Calu3 (cell line): ENCODE data around the gene FAM219A. TPM values are rescaled to one million over a fixed set of nuclear protein-coding genes. Genes with fewer than 3 reads are reported as not detected.

Experiments
- BruUV-seq: library from RNA; stranded (reverse); fragments of 400-500 nt; replicated peaks from 2 replicates; lab custom pipeline; 2021; lab: Mats Ljungman, UMichigan
- CTCF ChIA-PET: fragments of 300-600 bp; sonication (Branson Sonifier 250); formaldehyde crosslinking; loops from one replicate; lab custom pipeline; 2022; ENCODE audit warnings: antibody characterized with exemption; lab: Charles Lee
- DNase-seq: peaks from one replicate; pipeline ENCODE4 v3.0.0; 2022
- H3K27ac Mint-ChIP-seq: one replicate; pipeline ENCODE4 v1.8.0; 2022; ENCODE audit warnings: mixed read lengths; ENCODE audit not compliant: unreplicated experiment
- H3K27me3 Mint-ChIP-seq: one replicate; pipeline ENCODE4 v1.8.0; 2022; ENCODE audit warnings: mixed read lengths; ENCODE audit not compliant: unreplicated experiment
- H3K36me3 Mint-ChIP-seq: one replicate; pipeline ENCODE4 v1.8.0; 2022; ENCODE audit warnings: mild to moderate bottlenecking, moderate library complexity, mixed read lengths; ENCODE audit not compliant: insufficient read depth, unreplicated experiment
- H3K4me1 Mint-ChIP-seq: one replicate; pipeline ENCODE4 v1.8.0; 2022; ENCODE audit warnings: mild to moderate bottlenecking, low read depth, mixed read lengths; ENCODE audit not compliant: unreplicated experiment
- H3K4me3 Mint-ChIP-seq: one replicate; pipeline ENCODE4 v1.8.0; 2022; ENCODE audit warnings: mild to moderate bottlenecking, low read depth, moderate library complexity, mixed read lengths; ENCODE audit not compliant: unreplicated experiment
- H3K9me3 Mint-ChIP-seq: one replicate; pipeline ENCODE4 v1.8.0; 2022; ENCODE audit warnings: low read depth, mixed read lengths; ENCODE audit not compliant: unreplicated experiment
- intact Hi-C: fragments of 100-400 bp; cut with micrococcal nuclease; formaldehyde crosslinking; loops from one replicate; pipeline ENCODE4 v1.10.0; 2022; ENCODE audit not compliant: unreplicated experiment
- total RNA-seq: library from RNA; stranded (reverse); gene quantifications from 2 replicates; pipeline ENCODE4 v1.2.3, GENCODE V29; 2022
- TF ChIP-seq, protein P1 (sequence below): fragments of 200-600 bp; IDR thresholded peaks from one replicate; pipeline ENCODE4 v1.8.0; 2022; ENCODE audit warnings: antibody characterized with exemption; ENCODE audit not compliant: unreplicated experiment

The FAM219A gene
- total RNA-seq, 1 experiment from 2014 or later = 13.1 TPM

DNA sequence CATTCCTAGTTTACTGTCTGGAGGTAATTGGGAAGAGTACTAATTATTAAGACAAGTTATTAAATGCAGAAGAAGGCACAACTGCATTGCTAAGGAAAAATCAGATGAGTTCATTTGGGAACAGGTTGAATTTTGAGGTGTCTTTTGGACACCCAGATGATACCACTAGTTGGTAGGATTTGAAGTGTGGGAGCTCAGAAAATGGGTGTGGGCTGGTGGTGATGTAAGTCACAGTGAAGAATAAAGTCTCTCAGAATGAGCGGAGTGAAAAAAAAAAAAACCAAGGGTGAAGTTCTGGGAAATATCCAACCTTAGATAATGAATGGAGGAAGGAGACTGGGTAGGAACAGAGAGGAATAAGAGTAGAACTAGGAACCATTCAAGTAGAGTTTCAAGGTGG lies 46.0 kb downstream of the FAM219A start:
- Mint-ChIP-seq H3K27me3 (no peaks in the 10 kb centered on the region), H3K27ac (no peak overlapping the region), H3K9me3 (no peaks in the 10 kb centered on the region), H3K4me1 (no peaks in the 10 kb centered on the region), H3K36me3 (no peaks in the 10 kb centered on the region), H3K4me3 (no peak overlapping the region)
- intact Hi-C loops = no loop called here
- BruUV-seq = no TSS peak
- TF ChIP-seq, protein P1, sequence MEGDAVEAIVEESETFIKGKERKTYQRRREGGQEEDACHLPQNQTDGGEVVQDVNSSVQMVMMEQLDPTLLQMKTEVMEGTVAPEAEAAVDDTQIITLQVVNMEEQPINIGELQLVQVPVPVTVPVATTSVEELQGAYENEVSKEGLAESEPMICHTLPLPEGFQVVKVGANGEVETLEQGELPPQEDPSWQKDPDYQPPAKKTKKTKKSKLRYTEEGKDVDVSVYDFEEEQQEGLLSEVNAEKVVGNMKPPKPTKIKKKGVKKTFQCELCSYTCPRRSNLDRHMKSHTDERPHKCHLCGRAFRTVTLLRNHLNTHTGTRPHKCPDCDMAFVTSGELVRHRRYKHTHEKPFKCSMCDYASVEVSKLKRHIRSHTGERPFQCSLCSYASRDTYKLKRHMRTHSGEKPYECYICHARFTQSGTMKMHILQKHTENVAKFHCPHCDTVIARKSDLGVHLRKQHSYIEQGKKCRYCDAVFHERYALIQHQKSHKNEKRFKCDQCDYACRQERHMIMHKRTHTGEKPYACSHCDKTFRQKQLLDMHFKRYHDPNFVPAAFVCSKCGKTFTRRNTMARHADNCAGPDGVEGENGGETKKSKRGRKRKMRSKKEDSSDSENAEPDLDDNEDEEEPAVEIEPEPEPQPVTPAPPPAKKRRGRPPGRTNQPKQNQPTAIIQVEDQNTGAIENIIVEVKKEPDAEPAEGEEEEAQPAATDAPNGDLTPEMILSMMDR = no peak
- DNase-seq = no peak
- CTCF ChIA-PET = no interaction called here

DNA sequence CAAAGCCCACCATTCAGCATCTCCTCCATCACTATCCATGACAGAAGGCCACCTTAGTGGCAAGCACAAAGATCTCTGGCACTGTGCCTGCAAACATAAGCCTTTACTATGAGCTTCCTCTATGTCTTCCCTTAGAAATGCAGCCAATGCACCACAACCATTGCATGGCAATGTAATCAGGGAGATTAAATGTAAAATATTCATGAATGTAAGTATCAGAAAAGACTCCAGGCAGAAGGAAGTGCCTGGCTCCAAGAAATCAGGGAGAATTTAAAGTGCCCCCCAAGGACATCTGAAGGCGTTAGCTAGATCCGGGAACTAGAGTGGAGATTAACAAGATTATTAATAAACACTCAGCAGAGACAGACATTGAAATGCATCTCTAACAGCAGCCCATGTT lies 49.2 kb downstream of the FAM219A start:
- Mint-ChIP-seq H3K9me3 (no peaks in the 10 kb centered on the region), H3K27ac (no peak overlapping the region), H3K27me3 (no peaks in the 10 kb centered on the region), H3K4me1 (no peaks in the 10 kb centered on the region), H3K36me3 (no peaks in the 10 kb centered on the region), H3K4me3 (no peak overlapping the region)
- BruUV-seq = no TSS peak
- CTCF ChIA-PET = no interaction called here
- TF ChIP-seq, protein P1 = no peak
- DNase-seq = no peak
- intact Hi-C loops = loop anchor here (10.0 kb wide), 1 partner anchor 186 kb away; no protein-coding TSS in a partner anchor

DNA sequence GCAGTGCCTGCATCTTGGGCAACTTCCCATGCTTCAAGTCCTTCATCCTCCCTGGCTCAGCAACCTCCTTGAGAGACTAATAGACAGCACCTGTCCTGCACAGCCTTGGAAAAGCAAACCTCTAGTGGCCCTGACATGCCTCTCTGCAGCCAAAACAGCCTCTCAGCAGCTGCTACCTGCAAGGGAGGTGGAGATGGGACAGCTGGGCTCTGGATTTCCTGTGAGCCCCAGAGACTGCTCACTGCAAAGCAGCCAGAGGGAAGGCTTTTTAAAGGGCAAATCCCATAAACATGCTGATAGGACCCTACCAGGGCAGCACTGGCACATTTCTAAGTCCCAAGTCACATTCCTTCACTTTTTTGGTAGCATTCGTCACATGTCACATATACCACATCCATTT lies 50.2 kb downstream of the FAM219A start:
- TF ChIP-seq, protein P1 = no peak
- CTCF ChIA-PET = no interaction called here
- Mint-ChIP-seq H3K4me3 (no peak overlapping the region), H3K36me3 (no peaks in the 10 kb centered on the region), H3K27ac (no peak overlapping the region), H3K4me1 (no peaks in the 10 kb centered on the region), H3K27me3 (no peaks in the 10 kb centered on the region), H3K9me3 (no peaks in the 10 kb centered on the region)
- DNase-seq = no peak
- no TSS peak for BruUV-seq
- intact Hi-C loops = loop anchor here (10.0 kb wide), 1 partner anchor 187 kb away; no protein-coding TSS in a partner anchor

DNA sequence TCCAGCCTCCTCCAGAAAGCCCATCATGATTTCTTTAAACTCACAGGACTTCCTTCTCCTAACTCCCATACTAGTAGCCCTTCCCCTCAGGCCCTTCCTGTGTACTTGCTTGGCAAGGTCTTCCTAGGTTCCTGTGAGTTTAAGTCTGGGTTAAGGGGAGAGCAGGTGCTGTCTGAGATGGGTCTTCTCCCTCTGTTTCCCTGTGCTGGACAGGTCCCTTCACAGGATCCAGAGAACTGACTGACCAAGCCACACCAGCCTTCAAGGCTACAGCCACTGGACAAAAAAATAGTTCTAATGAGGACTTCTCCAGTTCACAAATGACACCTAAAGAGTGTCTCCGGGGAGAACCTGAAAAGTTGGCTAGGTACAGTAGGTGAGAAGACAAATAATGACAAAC lies 52.2 kb downstream of the FAM219A start:
- no peak overlapping the region for H3K4me3 Mint-ChIP-seq
- no peaks in the 10 kb centered on the region for H3K9me3 Mint-ChIP-seq
- no peak for DNase-seq
- intact Hi-C loops = loop anchor here (10.0 kb wide), 1 partner anchor 189 kb away; no protein-coding TSS in a partner anchor
- TF ChIP-seq, protein P1 = no peak
- CTCF ChIA-PET = no interaction called here
- no peaks in the 10 kb centered on the region for H3K27me3 Mint-ChIP-seq
- H3K36me3 Mint-ChIP-seq = no peaks in the 10 kb centered on the region
- BruUV-seq = no TSS peak
- H3K27ac Mint-ChIP-seq = no peak overlapping the region
- H3K4me1 Mint-ChIP-seq = no peaks in the 10 kb centered on the region
